ENCODE data around the gene FOXL3.

DNA sequence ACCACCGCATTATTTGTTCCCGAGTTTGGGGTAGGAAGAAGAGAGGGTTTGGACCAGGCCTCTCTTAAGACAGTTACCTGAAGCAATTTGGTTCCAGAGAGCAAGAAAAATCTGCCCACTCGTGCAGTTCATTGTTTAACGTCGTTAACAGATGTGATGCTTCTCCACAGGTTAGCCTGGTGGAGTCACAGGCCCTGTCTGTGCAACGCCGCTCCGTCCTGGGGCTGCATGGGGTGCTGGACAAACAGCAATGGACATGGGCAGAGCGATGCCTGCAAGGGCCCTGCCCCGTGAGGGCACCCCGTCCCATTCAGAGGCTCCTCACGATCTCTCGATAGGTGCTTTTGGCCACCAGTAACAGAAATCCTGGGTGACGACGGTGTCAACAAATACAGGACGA is 9.7 kb downstream of the FOXL3 start:
- TF ChIP-seq ZNF76 (tag by site-specific recombination; IDR thresholded peaks at IDR 0.05; ENCODE audit: borderline replicate concordance, low read depth) (no peak), ZBTB1 (tag by site-specific recombination; IDR thresholded peaks at IDR 0.05) (no peak), KLF16 (tag by site-specific recombination; IDR thresholded peaks at IDR 0.05) (no peak), ZNF266 (tag by site-specific recombination; IDR thresholded peaks at IDR 0.05; ENCODE audit: low read depth) (no peak), TRIM28 (IDR thresholded peaks at IDR 0.05; ENCODE audit: borderline replicate concordance, low read length) (no peak), ZNF529 (tag by site-specific recombination; IDR thresholded peaks at IDR 0.05; ENCODE audit: insufficient replicate concordance) (no peak), ZNF121 (tag by site-specific recombination; IDR thresholded peaks at IDR 0.05) (no peak), ZNF501 (tag by site-specific recombination; IDR thresholded peaks at IDR 0.05) (no peak)
- TF ChIP-seq, protein P1, sequence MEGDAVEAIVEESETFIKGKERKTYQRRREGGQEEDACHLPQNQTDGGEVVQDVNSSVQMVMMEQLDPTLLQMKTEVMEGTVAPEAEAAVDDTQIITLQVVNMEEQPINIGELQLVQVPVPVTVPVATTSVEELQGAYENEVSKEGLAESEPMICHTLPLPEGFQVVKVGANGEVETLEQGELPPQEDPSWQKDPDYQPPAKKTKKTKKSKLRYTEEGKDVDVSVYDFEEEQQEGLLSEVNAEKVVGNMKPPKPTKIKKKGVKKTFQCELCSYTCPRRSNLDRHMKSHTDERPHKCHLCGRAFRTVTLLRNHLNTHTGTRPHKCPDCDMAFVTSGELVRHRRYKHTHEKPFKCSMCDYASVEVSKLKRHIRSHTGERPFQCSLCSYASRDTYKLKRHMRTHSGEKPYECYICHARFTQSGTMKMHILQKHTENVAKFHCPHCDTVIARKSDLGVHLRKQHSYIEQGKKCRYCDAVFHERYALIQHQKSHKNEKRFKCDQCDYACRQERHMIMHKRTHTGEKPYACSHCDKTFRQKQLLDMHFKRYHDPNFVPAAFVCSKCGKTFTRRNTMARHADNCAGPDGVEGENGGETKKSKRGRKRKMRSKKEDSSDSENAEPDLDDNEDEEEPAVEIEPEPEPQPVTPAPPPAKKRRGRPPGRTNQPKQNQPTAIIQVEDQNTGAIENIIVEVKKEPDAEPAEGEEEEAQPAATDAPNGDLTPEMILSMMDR (tag by site-specific recombination; IDR thresholded peaks at IDR 0.05) = no peak
- TF ChIP-seq, protein P2, sequence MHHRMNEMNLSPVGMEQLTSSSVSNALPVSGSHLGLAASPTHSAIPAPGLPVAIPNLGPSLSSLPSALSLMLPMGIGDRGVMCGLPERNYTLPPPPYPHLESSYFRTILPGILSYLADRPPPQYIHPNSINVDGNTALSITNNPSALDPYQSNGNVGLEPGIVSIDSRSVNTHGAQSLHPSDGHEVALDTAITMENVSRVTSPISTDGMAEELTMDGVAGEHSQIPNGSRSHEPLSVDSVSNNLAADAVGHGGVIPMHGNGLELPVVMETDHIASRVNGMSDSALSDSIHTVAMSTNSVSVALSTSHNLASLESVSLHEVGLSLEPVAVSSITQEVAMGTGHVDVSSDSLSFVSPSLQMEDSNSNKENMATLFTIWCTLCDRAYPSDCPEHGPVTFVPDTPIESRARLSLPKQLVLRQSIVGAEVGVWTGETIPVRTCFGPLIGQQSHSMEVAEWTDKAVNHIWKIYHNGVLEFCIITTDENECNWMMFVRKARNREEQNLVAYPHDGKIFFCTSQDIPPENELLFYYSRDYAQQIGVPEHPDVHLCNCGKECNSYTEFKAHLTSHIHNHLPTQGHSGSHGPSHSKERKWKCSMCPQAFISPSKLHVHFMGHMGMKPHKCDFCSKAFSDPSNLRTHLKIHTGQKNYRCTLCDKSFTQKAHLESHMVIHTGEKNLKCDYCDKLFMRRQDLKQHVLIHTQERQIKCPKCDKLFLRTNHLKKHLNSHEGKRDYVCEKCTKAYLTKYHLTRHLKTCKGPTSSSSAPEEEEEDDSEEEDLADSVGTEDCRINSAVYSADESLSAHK (tag by site-specific recombination; IDR thresholded peaks at IDR 0.05) = no peak
